Measurements from ENCODE around the gene ZC3H7B.

DNA sequence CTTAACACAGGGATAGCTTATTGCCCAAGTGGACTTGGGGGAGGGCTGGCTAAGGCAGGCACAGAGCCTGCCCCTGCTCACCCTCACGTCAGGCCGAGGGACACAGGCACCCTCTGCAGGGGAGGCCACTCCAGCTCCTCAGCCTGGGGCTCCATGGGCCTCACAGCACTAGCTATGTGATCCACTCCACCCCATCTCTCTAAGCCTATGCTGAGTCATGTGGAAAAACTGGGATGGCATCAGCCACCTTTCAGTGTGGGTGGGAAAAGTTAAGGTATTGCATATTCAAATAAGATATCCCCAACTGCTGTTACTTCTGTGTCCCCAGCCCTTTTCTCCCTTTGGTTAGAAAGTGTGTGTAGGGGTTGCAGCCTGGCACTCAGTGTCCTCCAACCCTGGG lies 37.6 kb upstream of the ZC3H7B start:
- TF ChIP-seq, protein P1, sequence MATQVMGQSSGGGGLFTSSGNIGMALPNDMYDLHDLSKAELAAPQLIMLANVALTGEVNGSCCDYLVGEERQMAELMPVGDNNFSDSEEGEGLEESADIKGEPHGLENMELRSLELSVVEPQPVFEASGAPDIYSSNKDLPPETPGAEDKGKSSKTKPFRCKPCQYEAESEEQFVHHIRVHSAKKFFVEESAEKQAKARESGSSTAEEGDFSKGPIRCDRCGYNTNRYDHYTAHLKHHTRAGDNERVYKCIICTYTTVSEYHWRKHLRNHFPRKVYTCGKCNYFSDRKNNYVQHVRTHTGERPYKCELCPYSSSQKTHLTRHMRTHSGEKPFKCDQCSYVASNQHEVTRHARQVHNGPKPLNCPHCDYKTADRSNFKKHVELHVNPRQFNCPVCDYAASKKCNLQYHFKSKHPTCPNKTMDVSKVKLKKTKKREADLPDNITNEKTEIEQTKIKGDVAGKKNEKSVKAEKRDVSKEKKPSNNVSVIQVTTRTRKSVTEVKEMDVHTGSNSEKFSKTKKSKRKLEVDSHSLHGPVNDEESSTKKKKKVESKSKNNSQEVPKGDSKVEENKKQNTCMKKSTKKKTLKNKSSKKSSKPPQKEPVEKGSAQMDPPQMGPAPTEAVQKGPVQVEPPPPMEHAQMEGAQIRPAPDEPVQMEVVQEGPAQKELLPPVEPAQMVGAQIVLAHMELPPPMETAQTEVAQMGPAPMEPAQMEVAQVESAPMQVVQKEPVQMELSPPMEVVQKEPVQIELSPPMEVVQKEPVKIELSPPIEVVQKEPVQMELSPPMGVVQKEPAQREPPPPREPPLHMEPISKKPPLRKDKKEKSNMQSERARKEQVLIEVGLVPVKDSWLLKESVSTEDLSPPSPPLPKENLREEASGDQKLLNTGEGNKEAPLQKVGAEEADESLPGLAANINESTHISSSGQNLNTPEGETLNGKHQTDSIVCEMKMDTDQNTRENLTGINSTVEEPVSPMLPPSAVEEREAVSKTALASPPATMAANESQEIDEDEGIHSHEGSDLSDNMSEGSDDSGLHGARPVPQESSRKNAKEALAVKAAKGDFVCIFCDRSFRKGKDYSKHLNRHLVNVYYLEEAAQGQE (IDR thresholded peaks at IDR 0.05; ENCODE audit: insufficient read depth in 1 of 2, low read depth in 2 of 2, low read length in 2 of 2): no peak
- TF ChIP-seq POLR2AphosphoS5 (IDR thresholded peaks at IDR 0.05; ENCODE audit: low read depth, low read length): no peak

Data from PFSK-1 (cell line).